OCI-LY3 (cell line): ENCODE results near the gene CEP131.

Experiments
- EZH2phosphoT487 ChIP-seq: fragments of 200-600 bp; shearing (Covaris generic); IDR thresholded peaks from 2 replicates; pipeline ENCODE4 v1.6.1; 2018; ENCODE audit warnings: antibody characterized with exemption, mixed run types, low read depth
- TF ChIP-seq, protein P1 (sequence below): fragments of 200-600, 300-600 bp; sonication (generic); IDR thresholded peaks from 2 replicates; pipeline ENCODE4 v1.5.1; 2014; ENCODE audit warnings: antibody characterized with exemption, low read length, low read depth

DNA sequence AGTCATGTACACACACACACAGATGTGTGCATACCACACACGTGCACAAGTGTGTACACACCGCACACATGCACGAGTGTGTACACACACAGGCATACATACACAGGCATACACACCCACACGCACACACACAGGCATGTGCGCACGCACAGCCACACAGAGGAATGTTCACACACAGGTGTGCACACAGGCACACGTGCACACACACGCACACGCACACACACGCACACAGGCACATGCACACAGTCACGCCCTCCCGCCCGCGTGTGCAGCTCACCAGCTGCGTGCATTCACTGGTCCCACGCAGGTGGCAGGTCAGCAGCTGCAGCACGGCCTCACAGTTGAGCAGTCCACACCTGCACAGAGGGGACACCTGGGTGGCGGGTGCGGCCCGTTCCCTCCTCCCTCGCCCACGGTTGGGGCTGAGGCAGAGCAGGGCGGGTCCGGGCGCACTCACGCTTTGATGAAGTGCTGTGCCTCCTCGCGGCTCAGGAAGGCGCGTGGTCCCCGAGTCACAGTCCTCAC lies 8.4 kb upstream of the CEP131 start:
- TF ChIP-seq, protein P1, sequence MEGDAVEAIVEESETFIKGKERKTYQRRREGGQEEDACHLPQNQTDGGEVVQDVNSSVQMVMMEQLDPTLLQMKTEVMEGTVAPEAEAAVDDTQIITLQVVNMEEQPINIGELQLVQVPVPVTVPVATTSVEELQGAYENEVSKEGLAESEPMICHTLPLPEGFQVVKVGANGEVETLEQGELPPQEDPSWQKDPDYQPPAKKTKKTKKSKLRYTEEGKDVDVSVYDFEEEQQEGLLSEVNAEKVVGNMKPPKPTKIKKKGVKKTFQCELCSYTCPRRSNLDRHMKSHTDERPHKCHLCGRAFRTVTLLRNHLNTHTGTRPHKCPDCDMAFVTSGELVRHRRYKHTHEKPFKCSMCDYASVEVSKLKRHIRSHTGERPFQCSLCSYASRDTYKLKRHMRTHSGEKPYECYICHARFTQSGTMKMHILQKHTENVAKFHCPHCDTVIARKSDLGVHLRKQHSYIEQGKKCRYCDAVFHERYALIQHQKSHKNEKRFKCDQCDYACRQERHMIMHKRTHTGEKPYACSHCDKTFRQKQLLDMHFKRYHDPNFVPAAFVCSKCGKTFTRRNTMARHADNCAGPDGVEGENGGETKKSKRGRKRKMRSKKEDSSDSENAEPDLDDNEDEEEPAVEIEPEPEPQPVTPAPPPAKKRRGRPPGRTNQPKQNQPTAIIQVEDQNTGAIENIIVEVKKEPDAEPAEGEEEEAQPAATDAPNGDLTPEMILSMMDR: no peak
- no peak for TF ChIP-seq EZH2phosphoT487
